Small intestine (tissue), 7 donors: ENCODE results near the gene HKDC1. TPM values are rescaled to one million over a fixed set of nuclear protein-coding genes. Genes with fewer than 3 reads are reported as not detected.
"Not testable (repeated sequence)": the region's sequence is repeated elsewhere in the genome, so short reads cannot be mapped to it uniquely, and the experiment has no call there.

Experiments used
- DNase-seq, 2 donors: peaks; one replicate each; pipeline versions ENCODE4 v3.0.0 to v3.0.0-alpha.2; 2013
- FAIRE-seq: peaks from 2 replicates; lab custom pipeline; 2012; peaks lifted over from hg19 to GRCh38; lab: Jason Lieb, UNC
- H3K27ac ChIP-seq, 3 donors: one replicate each; pipeline ENCODE4 v1.5.1; 2013; ENCODE audit warnings: low read length in 2 of 3, mild to moderate bottlenecking in 2 of 3, control low read depth in 1 of 3, inconsistent platforms in 1 of 3, low read depth in 1 of 3, moderate library complexity in 1 of 3
- H3K27me3 ChIP-seq, 3 donors: one replicate each; pipeline ENCODE4 v1.6.1; 2013; ENCODE audit warnings: low read length in 3 of 3, inconsistent platforms in 1 of 3; ENCODE audit not compliant: control insufficient read depth in 3 of 3, insufficient read depth in 3 of 3
- H3K36me3 ChIP-seq, 3 donors: one replicate each; pipeline ENCODE4 v1.6.1; 2013; ENCODE audit warnings: low read length in 3 of 3, inconsistent platforms in 1 of 3, low read depth in 1 of 3, mild to moderate bottlenecking in 1 of 3, moderate library complexity in 1 of 3; ENCODE audit not compliant: control insufficient read depth in 3 of 3, insufficient read depth in 2 of 3
- H3K4me1 ChIP-seq, 3 donors: one replicate each; pipeline ENCODE4 v1.6.1; 2013; ENCODE audit warnings: low read length in 2 of 3, inconsistent platforms in 1 of 3, low read depth in 1 of 3, mild to moderate bottlenecking in 1 of 3, moderate library complexity in 1 of 3; ENCODE audit not compliant: control insufficient read depth in 3 of 3, insufficient read depth in 2 of 3
- H3K4me3 ChIP-seq, 3 donors: one replicate each; pipeline ENCODE4 v1.5.1; 2013; ENCODE audit warnings: low read length in 3 of 3, control low read depth in 1 of 3, inconsistent platforms in 1 of 3, low read depth in 1 of 3, mild to moderate bottlenecking in 1 of 3, moderate library complexity in 1 of 3
- H3K9me3 ChIP-seq, 2 donors: one replicate each; pipeline ENCODE4 v1.6.1; 2013; ENCODE audit warnings: low read depth in 1 of 2, low read length in 1 of 2; ENCODE audit not compliant: control insufficient read depth in 2 of 2, insufficient read depth in 1 of 2
- WGBS, 3 donors: extraction: QIAGEN DNeasy Blood & Tissue Kit; methylation state at CpG; one replicate each; pipeline ENCODE4 v1.1.7; 2013; 5-methylcytosine and 5-hydroxymethylcytosine counted together
- polyA plus RNA-seq, 4 donors: library from polyadenylated mRNA; stranded (reverse) in 3 of 4; unstranded in 1 of 4; fragments of 200-250 nt in 3 of 4; fragments of 120-200 nt in 1 of 4; gene quantifications; one replicate each; pipeline versions ENCODE4 v1.2.1 to v1.2.3, GENCODE V29; 2013
- donor health status: healthy with polysubstance abuse.
- donor health status: control.
- donor health status: control.
- donor health status: Bipolar disorder and iron deficiency.
- donor health status: healthy.

HKDC1 gene
- polyA plus RNA-seq, 4 donors: 45.7 to 119 (median 64.7) TPM

GRCh38 chr10:69281507-69282413 is 61.6 kb downstream of the HKDC1 start:
- no peaks in the 10 kb centered on the region for H3K9me3 ChIP-seq
- DNase-seq: no peak
- 86 to 91% (median 87%) methylated on average over 8 of the region's 8 CpGs for WGBS, 3 donors
- no peaks in the 10 kb centered on the region for H3K4me1 ChIP-seq
- FAIRE-seq: no peak
- H3K27me3 ChIP-seq: no peaks in the 10 kb centered on the region
- H3K27ac ChIP-seq: no peak overlapping the region
- no peaks in the 10 kb centered on the region for H3K36me3 ChIP-seq
- no peak overlapping the region for H3K4me3 ChIP-seq

DNA sequence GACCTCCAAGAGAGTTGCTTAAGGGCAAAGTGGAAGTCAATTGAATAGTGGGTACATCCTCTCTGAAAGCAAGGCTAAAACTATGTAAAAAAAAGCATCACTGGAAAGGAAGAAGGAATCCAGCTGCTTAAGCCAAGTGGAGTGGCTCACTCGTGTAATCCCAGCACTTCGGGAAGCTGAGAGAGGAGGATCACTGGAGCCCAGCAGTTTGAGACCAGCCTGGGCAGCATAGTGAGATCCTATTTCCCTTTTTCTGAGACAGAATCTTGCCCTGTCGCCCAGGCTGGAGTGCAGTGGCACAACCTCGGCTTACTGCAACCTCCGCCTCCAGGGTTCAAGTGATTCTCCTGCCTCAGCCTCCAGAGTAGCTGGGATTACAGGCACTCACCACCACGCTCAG is 64.3 kb downstream of the HKDC1 start:
- not testable (repeated sequence) for FAIRE-seq, H3K36me3 ChIP-seq, H3K27me3 ChIP-seq, H3K4me1 ChIP-seq, H3K4me3 ChIP-seq, H3K9me3 ChIP-seq, DNase-seq, H3K27ac ChIP-seq
- WGBS, 3 donors: 79 to 89% (median 88%) methylated on average over 6 of the region's 6 CpGs

DNA sequence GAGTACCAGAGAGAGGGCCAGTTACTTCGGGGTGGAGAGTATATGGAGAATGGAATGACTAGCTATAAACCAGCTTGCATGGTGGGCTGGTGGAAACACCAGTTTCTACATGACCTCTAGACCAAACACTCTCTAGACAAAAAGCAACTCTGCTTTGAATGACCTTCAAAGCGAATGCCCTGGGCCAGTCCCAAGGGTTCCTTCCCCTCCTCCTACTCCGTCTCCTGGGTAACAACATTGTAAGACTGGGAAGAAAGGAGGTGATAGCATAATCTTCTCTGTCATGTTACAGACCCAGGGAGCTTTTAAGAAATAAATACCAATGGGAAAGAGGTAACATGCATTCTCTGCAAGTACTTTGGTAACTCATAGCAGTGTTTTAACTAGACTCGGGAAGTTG is 65.6 kb downstream of the HKDC1 start:
- 69 to 79% (median 71%) methylated on average over 4 of the region's 4 CpGs for WGBS, 3 donors
- no peak overlapping the region for H3K4me3 ChIP-seq
- DNase-seq (no peak), FAIRE-seq (no peak)
- peaks cover 0 to 3% (median 0%) of the 10 kb centered on the region in 3 donors for H3K27me3 ChIP-seq
- H3K27ac ChIP-seq: no peak overlapping the region
- no peaks in the 10 kb centered on the region for H3K4me1 ChIP-seq
- H3K9me3 ChIP-seq: no peaks in the 10 kb centered on the region
- no peaks in the 10 kb centered on the region for H3K36me3 ChIP-seq

GRCh38 chr10:69287181-69287580 is 67.0 kb downstream of the HKDC1 start:
- Histone ChIP-seq H3K36me3 (no peaks in the 10 kb centered on the region), H3K27ac (no peak overlapping the region), H3K4me3 (no peak overlapping the region), H3K4me1 (no peaks in the 10 kb centered on the region), H3K27me3 (peaks cover 0 to 3% (median 0%) of the 10 kb centered on the region in 3 donors), H3K9me3 (no peaks in the 10 kb centered on the region)
- FAIRE-seq (no peak), DNase-seq (no peak)
- WGBS, 3 donors: 76 to 80% (median 76%) methylated on average over 4 of the region's 4 CpGs

DNA sequence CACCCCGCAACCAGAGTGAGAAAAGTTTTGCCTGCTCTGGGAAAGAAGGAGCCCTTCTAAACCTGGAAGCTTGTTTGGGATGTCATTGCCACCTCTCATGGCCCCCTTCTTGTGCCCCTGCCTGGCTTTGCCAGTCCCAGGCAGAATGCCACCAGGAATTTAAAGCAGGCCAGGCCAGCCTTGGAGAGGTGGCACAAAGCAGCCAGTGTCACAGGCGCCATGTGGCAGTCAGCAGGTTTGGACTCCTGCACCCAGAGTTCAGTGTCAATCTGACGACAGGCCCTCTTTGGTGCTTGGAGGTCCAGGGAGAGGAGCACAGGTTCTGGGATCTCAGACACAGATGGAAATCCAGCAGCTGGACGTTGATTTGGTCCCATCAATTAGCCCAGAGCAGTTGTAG is 70.9 kb downstream of the HKDC1 start:
- Histone ChIP-seq H3K4me1 (no peaks in the 10 kb centered on the region), H3K36me3 (no peaks in the 10 kb centered on the region), H3K9me3 (no peaks in the 10 kb centered on the region), H3K27ac (no peak overlapping the region), H3K4me3 (no peak overlapping the region), H3K27me3 (peaks cover 0 to 6% (median 0%) of the 10 kb centered on the region in 3 donors)
- no peak for FAIRE-seq
- WGBS, 3 donors: 78 to 89% (median 86%) methylated on average over 4 of the region's 4 CpGs
- DNase-seq: no peak

DNA sequence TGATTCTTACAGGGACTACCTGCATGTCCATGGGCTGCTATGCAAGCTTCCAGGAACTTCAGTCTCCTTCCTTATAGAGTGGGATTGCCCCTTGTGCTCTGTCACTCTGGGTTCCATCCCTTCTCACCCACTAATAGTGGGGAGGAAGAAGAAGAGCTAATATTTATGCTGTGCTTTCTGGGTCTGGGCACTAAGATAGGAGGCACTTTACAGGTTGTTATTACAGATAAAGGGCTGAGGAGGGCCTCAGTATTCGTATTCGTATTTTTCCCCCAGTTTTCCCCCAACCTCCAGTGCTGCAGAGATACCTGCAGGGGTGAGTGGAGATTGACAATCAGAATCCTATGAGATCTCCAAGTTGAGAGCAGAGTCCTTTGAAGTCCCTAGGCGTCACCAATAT is 72.3 kb downstream of the HKDC1 start:
- FAIRE-seq (no peak), DNase-seq (no peak)
- Histone ChIP-seq H3K9me3 (no peaks in the 10 kb centered on the region), H3K4me3 (no peak overlapping the region), H3K27me3 (peaks cover 0 to 9% (median 0%) of the 10 kb centered on the region in 3 donors), H3K4me1 (no peaks in the 10 kb centered on the region), H3K27ac (no peak overlapping the region), H3K36me3 (no peaks in the 10 kb centered on the region)
- WGBS, 3 donors: 51 to 71% (median 56%) methylated on average over 3 of the region's 3 CpGs

- 88 to 92% (median 90%) methylated on average over 10 to 11 of the region's 11 CpGs for WGBS, 3 donors
- Histone ChIP-seq H3K36me3 (no peaks in the 10 kb centered on the region), H3K27ac (no peak overlapping the region), H3K4me3 (no peak overlapping the region), H3K9me3 (no peaks in the 10 kb centered on the region), H3K4me1 (no peaks in the 10 kb centered on the region), H3K27me3 (peaks cover 0 to 6% (median 0%) of the 10 kb centered on the region in 3 donors)
- FAIRE-seq (no peak), DNase-seq (no peak)
Observed at GRCh38 chr10:69295027-69295636, 75.0 kb downstream of the HKDC1 start.

- Histone ChIP-seq H3K9me3 (no peaks in the 10 kb centered on the region), H3K36me3 (no peaks in the 10 kb centered on the region), H3K4me3 (no peak overlapping the region), H3K27me3 (no peaks in the 10 kb centered on the region), H3K4me1 (no peaks in the 10 kb centered on the region), H3K27ac (no peak overlapping the region)
- no peak for FAIRE-seq
- no peak for DNase-seq
- WGBS, 3 donors: 86 to 91% (median 91%) methylated on average over 3 of the region's 3 CpGs
Observed at GRCh38 chr10:69303632-69304051, 83.5 kb downstream of the HKDC1 start.
